IPS-18c (cell line): Measurements from ENCODE around the gene UFD1.

Source experiments
- H3K4me3 ChIP-seq: 2 replicates; pipeline ENCODE4 v1.7.0; 2013; ENCODE audit warnings: low read depth, mild to moderate bottlenecking, low read length, moderate library complexity; ENCODE audit not compliant: insufficient read depth
- H3K9me3 ChIP-seq: one replicate; pipeline ENCODE4 v1.6.1; 2013; ENCODE audit warnings: mild to moderate bottlenecking, low read length, moderate library complexity; ENCODE audit not compliant: control insufficient read depth, insufficient read depth

UFD1 gene

DNA sequence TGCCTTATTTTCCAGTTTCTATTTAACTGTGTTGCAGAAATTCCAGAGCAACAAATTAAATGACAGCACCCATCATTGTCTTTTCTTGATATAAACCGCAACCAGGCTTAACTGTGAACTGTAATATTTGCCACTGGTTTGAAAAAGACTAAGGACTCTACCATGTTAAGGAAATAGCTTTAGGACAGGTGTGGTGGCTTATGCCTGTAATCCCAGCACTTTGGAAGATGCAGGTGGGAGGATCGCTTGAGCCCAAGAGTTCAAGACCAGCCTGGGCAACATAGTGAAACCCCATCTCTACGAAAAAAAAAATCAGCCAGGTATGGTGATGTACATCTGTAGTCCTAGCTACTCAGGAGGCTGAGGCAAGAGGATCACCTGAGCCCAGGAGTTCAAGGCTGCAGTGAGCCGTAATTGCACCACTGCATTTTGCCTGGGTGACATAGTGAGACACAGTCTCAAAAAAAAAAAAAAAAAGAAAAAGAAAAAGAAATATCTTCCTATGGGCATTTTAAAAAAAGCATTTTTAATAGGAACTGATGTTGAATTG is 76.3 kb downstream of the UFD1 start:
- Histone ChIP-seq H3K9me3 (no peaks in the 10 kb centered on the region), H3K4me3 (no peak overlapping the region)

DNA sequence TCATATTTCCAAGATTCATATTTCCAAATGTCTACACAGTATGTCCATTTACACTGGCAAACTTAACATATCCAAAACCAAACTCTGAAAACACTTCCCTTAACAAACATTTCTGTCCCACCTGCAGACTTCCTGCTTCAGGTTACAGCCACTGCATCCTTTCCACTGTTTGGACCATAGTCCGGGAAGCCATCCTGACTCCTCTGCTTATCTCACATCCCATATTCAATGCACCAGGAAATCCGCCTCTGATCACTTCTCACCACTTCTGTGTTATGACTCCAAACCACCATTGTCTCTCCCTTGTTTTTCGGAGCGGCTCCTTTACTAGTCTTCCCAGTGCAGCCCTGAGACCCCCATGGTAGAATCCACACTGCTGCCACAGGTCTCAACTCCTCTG is 77.5 kb downstream of the UFD1 start:
- Histone ChIP-seq H3K9me3 (no peaks in the 10 kb centered on the region), H3K4me3 (no peak overlapping the region)

DNA sequence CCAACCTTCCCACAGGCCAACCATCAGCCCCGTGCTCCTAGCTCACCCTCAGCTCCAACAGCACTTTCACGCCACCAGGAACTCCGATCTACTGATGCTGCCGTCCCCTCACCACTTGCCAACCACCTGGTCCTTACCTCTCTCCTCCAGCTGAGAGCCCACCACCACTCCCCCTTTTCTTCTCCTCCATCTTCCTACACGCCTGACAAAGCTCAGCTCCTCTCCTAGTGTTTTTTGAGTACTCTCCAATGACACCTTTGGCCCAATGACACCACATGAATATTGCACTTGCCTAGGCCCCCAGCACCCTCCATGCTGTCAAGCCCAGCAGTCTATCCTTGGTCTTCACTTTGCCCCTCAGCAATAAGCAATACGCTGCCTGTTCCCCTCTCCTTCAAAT is 78.1 kb downstream of the UFD1 start:
- H3K4me3 ChIP-seq = no peak overlapping the region
- no peaks in the 10 kb centered on the region for H3K9me3 ChIP-seq
